Right lobe of liver (tissue), 4 donors: ENCODE results near the gene RCAN3.

Source experiments
- CTCF ChIP-seq, 4 donors: fragments of 200-600 bp in 3 of 4; fragments of 450-650 bp in 1 of 4; IDR thresholded peaks; one replicate each; pipeline versions ENCODE4 v1.5.1 to v1.8.0; 2016 to 2022; ENCODE audit warnings: antibody characterized with exemption in 4 of 4, mild to moderate bottlenecking in 2 of 4
- POLR2A ChIP-seq: fragments of 450-650 bp; IDR thresholded peaks from one replicate; pipeline ENCODE4 v1.6.1; 2017; ENCODE audit warnings: antibody characterized with exemption, mild to moderate bottlenecking
- donor health status: DM: no; HTN: no; CAD: no.
- donor health status: DM: no; HTN: no; CAD: no.
- donor health status: DM: no; HTN: yes; CAD: no.

GRCh38 chr1:24564695-24565094 is 62.1 kb downstream of the RCAN3 start:
- TF ChIP-seq CTCF (IDR thresholded peaks at IDR 0.05) (no peak), POLR2A (no peak)
